Measurements from ENCODE around the gene HOXA10. TPM values are rescaled to one million over a fixed set of nuclear protein-coding genes. Genes with fewer than 3 reads are reported as not detected.

HOXA10 gene
- total RNA-seq, 4 donors from 2014 or later, result 24.6 to 61.2 (median 40.0) TPM

GRCh38 chr7:27154901-27155815, 19.0 kb downstream of the HOXA10 start:
- Histone ChIP-seq H3K36me3 (no peaks in the 10 kb centered on the region), H3K9me3 (no peaks in the 10 kb centered on the region), H3K27ac (peak overlapping the region; percentile 83 to 97 (median 90)), H3K4me1 (peaks cover 25 to 31% of the 10 kb centered on the region in 2 donors), H3K27me3 (no peaks in the 10 kb centered on the region), H3K4me3 (peak overlapping the region; percentile 63 to 96 (median 81))
- in situ Hi-C loops (cut with MboI; ENCODE audit: low sequenced_read_pairs in 4 of 4) (loop anchor here in 2 of 4 donors (10.0 to 25.0 kb wide), 3 partner anchors 780 to 943 kb away; partner anchors contain the start of genes CBX3 (in 1 of the 2) and HNRNPA2B1 (in 1 of the 2)), intact Hi-C loops (cut with DNase I; ENCODE audit: low total_unique reads) (no loop called here)
- DNase-seq, result peak in 1 of 2 donors; percentile 20
- TF ChIP-seq POLR2A (IDR thresholded peaks at IDR 0.05) (no peak), CTCF (IDR thresholded peaks at IDR 0.05 in 4 of 5, conservative IDR thresholded peaks at IDR 0.05 in 1 of 5) (no peak)
- no peak for ATAC-seq

- no peak for TF ChIP-seq CTCF (IDR thresholded peaks at IDR 0.05 in 4 of 5, conservative IDR thresholded peaks at IDR 0.05 in 1 of 5)
- TF ChIP-seq POLR2A (IDR thresholded peaks at IDR 0.05), result no peak
- Histone ChIP-seq H3K27ac (peak overlapping the region in 1 of 4 donors; percentile 94), H3K36me3 (no peaks in the 10 kb centered on the region), H3K9me3 (no peaks in the 10 kb centered on the region), H3K4me1 (peaks cover 33 to 39% of the 10 kb centered on the region in 2 donors), H3K4me3 (no peak overlapping the region), H3K27me3 (no peaks in the 10 kb centered on the region)
- DNase-seq (no peak), ATAC-seq (no peak)
- intact Hi-C loops (cut with DNase I; ENCODE audit: low total_unique reads) (no loop called here), in situ Hi-C loops (cut with MboI; ENCODE audit: low sequenced_read_pairs in 4 of 4) (loop anchor here in 2 of 4 donors (10.0 to 25.0 kb wide), 3 partner anchors 780 to 942 kb away; partner anchors contain the start of genes CBX3 (in 1 of the 2) and HNRNPA2B1 (in 1 of the 2))
These were observed 19.8 kb downstream of the HOXA10 start for GRCh38 chr7:27154369-27154768.

GRCh38 chr7:27153526-27153925, 20.6 kb downstream of the HOXA10 start:
- peaks cover 41 to 48% of the 10 kb centered on the region in 2 donors for H3K4me1 ChIP-seq
- intact Hi-C loops (cut with DNase I; ENCODE audit: low total_unique reads) (no loop called here), in situ Hi-C loops (cut with MboI; ENCODE audit: low sequenced_read_pairs in 4 of 4) (loop anchor here in 2 of 4 donors (10.0 to 25.0 kb wide), 3 partner anchors 779 to 941 kb away; partner anchors contain the start of genes CBX3 (in 1 of the 2) and HNRNPA2B1 (in 1 of the 2))

GRCh38 chr7:27152816-27153442, 21.2 kb downstream of the HOXA10 start:
- Histone ChIP-seq H3K27ac (peak overlapping the region; percentile 90 to 96 (median 94)), H3K36me3 (no peaks in the 10 kb centered on the region), H3K9me3 (no peaks in the 10 kb centered on the region), H3K4me1 (peaks cover 44 to 54% of the 10 kb centered on the region in 2 donors), H3K27me3 (no peaks in the 10 kb centered on the region), H3K4me3 (peak overlapping the region; percentile 64 to 75 (median 70))
- ATAC-seq, result no peak
- in situ Hi-C loops (cut with MboI; ENCODE audit: low sequenced_read_pairs in 4 of 4) (loop anchor here in 2 of 4 donors (10.0 to 25.0 kb wide), 3 partner anchors 778 to 941 kb away; partner anchors contain the start of genes CBX3 (in 1 of the 2) and HNRNPA2B1 (in 1 of the 2)), intact Hi-C loops (cut with DNase I; ENCODE audit: low total_unique reads) (no loop called here)
- no peak for DNase-seq
- TF ChIP-seq POLR2A (IDR thresholded peaks at IDR 0.05) (no peak), CTCF (IDR thresholded peaks at IDR 0.05 in 4 of 5, conservative IDR thresholded peaks at IDR 0.05 in 1 of 5) (no peak)

More at GRCh38 chr7:27153526-27153925, 20.6 kb downstream of the HOXA10 start:
- DNase-seq, result no peak
- Histone ChIP-seq H3K4me3 (no peak overlapping the region), H3K27ac (peak overlapping the region in 2 of 4 donors; percentile 90 to 95), H3K36me3 (no peaks in the 10 kb centered on the region), H3K27me3 (no peaks in the 10 kb centered on the region), H3K9me3 (no peaks in the 10 kb centered on the region)
- TF ChIP-seq POLR2A (IDR thresholded peaks at IDR 0.05), result no peak
- ATAC-seq, result no peak
